ENCODE data around the gene SLC49A4.
"Not testable (repeated sequence)": the region's sequence is repeated elsewhere in the genome, so short reads cannot be mapped to it uniquely, and the experiment has no call there.

The SLC49A4 gene

GRCh38 chr3:122794779-122795673 is at the start of gene SLC49A4:
SLC49A4 (plus strand) TSS chr3:122795069; CDS start chr3:122795193, 124 bp downstream.
- DNase-seq = no peak

- DNase-seq = no peak
Measured at GRCh38 chr3:122745369-122746021, 49.4 kb upstream of the SLC49A4 start.

GRCh38 chr3:122747295-122747694 is 47.6 kb upstream of the SLC49A4 start:
- not testable (repeated sequence) for DNase-seq

- DNase-seq = no peak
Measured at GRCh38 chr3:122748347-122748746, 46.5 kb upstream of the SLC49A4 start.

- DNase-seq = no peak
Measured at GRCh38 chr3:122754929-122755328, 39.9 kb upstream of the SLC49A4 start.

- DNase-seq = no peak
Measured at GRCh38 chr3:122755491-122755890, 39.4 kb upstream of the SLC49A4 start.

GRCh38 chr3:122758877-122759560 is 35.9 kb upstream of the SLC49A4 start:
- no peak for DNase-seq

GRCh38 chr3:122760453-122761271 is 34.2 kb upstream of the SLC49A4 start:
- DNase-seq = no peak

- no peak for DNase-seq
Measured at GRCh38 chr3:122766430-122766829, 28.4 kb upstream of the SLC49A4 start.

GRCh38 chr3:122767540-122768372 is 27.1 kb upstream of the SLC49A4 start:
- no peak for DNase-seq

GRCh38 chr3:122770521-122771202 is 24.2 kb upstream of the SLC49A4 start:
- no peak for DNase-seq

GRCh38 chr3:122772827-122773226 is 22.0 kb upstream of the SLC49A4 start:
- DNase-seq = no peak

GRCh38 chr3:122773944-122774509 is 20.8 kb upstream of the SLC49A4 start:
- no peak for DNase-seq

- DNase-seq = no peak
Measured at GRCh38 chr3:122774564-122774963, 20.3 kb upstream of the SLC49A4 start.

GRCh38 chr3:122776675-122777468 is 18.0 kb upstream of the SLC49A4 start:
- DNase-seq = no peak

GRCh38 chr3:122777563-122777962 is 17.3 kb upstream of the SLC49A4 start:
- no peak for DNase-seq

- no peak for DNase-seq
Measured at GRCh38 chr3:122782804-122783203, 12.1 kb upstream of the SLC49A4 start.

- no peak for DNase-seq
Measured at GRCh38 chr3:122784436-122784835, 10.4 kb upstream of the SLC49A4 start.

GRCh38 chr3:122785231-122785630 is 9.6 kb upstream of the SLC49A4 start:
- no peak for DNase-seq
